Measurements from ENCODE around the gene VWF.

DNA sequence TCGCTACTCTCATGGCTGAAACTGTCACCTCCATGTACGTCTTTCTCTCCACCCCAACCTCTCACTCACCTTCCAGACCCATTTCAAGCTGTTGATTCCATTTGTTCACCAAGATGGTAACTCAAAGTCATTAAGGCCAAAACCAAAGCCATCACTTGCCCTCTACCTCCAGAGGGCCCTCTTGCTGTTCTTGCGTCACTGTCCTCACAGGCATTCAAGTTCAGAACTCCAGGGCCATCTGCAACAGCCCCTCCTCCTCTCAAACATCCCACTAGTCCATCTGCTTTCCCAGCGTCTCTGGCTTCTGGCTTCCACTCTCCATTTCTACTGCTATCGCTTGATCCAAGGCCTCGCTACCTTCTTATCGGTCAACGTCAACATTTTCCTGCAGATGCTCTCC, 74.5 kb downstream of the VWF start:
- TF ChIP-seq EZH2 (IDR thresholded peaks at IDR 0.05) (no peak), POLR2AphosphoS5 (IDR thresholded peaks at IDR 0.05; ENCODE audit: borderline replicate concordance, low read depth, low read length) (no peak)
